ENCODE data around the gene APC2. TPM values are rescaled to one million over a fixed set of nuclear protein-coding genes. Genes with fewer than 3 reads are reported as not detected.

APC2 gene
- total and polyA plus RNA-seq, 4 donors: 46.3 to 190 (median 125) TPM

DNA sequence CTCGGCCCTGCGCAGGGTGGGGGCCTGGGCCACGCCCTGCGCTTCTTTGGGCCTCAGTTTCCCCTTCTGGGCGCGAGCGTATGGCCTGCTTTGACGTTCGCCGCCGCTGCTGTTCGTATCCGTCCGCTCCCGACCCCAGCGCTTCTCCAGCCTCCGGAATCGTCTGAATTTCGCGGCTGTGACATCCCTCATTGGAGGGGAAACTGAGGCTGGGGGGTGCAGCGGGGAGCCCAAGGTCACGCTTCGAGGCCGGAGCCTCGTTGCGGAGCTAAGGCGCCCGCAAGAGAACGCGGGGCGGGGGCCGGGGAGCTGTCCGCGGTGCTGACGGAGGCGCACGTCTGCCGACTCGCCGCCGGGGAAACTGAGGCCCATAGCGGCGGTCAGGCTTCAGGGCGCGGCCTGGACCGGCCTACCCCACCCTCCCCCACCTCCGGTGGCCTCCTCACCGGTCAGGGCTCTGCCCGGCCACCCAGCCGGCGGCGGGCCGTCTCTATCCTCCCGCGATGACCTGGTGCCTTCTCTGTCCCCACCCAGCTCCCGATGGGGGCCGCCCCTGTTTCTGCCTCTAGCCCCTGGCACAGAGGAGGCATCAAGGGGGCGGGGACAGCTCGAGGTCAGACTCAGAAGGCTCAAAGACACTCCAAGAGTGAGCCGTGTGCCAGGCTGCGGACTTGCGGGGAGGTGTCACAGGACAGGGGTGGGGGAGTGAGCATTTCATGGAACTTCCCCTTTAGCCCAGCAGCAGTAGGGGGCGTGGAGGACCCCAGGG, 3.0 kb upstream of the APC2 start:
- 2% methylated on average over 63 of the region's 63 CpGs for WGBS (ENCODE audit: insufficient coverage)
- no peaks in the 10 kb centered on the region for H3K9me3 ChIP-seq (ENCODE audit: control insufficient read depth, insufficient read depth, low read length)
- peak overlapping the region; percentile 43 for H3K4me3 ChIP-seq (ENCODE audit: low read depth, low read length)
- peaks cover 67% of the 10 kb centered on the region for H3K4me1 ChIP-seq (ENCODE audit: control insufficient read depth, insufficient read depth, low read length)
- H3K27ac ChIP-seq (ENCODE audit: low read depth, low read length): peak overlapping the region; percentile 71
- H3K36me3 ChIP-seq (ENCODE audit: control insufficient read depth, insufficient read depth, low read length): peaks cover 25% of the 10 kb centered on the region
- H3K27me3 ChIP-seq (ENCODE audit: control insufficient read depth, insufficient read depth, low read length): no peaks in the 10 kb centered on the region
- DNase-seq (ENCODE audit: low read depth in 4 of 6, low spot score in 6 of 6): peak in 2 of 6 donors; percentile 50 to 56

DNA sequence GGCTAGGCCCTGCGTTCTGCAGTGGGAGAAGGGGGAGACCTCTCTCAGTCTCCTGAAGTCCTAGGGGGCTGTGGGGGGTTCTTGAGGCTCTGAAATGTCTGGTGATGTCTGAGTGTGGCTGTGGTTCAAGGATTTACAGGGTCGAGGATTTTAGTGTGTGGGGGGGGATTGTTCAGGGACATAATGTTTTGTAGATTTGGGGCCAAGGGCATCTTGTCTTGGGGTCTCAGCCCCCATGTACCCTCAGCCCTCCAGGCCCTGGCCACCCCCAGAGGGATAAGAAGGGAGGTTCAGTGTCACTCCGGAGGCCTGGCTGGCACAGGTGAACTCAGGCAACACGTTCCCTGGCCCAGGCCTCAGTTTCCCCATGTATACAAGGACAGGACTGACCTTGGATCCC, 2.4 kb upstream of the APC2 start:
- Histone ChIP-seq H3K27me3 (ENCODE audit: control insufficient read depth, insufficient read depth, low read length) (no peaks in the 10 kb centered on the region), H3K9me3 (ENCODE audit: control insufficient read depth, insufficient read depth, low read length) (no peaks in the 10 kb centered on the region), H3K36me3 (ENCODE audit: control insufficient read depth, insufficient read depth, low read length) (peaks cover 26% of the 10 kb centered on the region), H3K4me1 (ENCODE audit: control insufficient read depth, insufficient read depth, low read length) (peaks cover 73% of the 10 kb centered on the region), H3K4me3 (ENCODE audit: low read depth, low read length) (peak overlapping the region; percentile 43), H3K27ac (ENCODE audit: low read depth, low read length) (peak overlapping the region; percentile 71)
- no peak for DNase-seq (ENCODE audit: low read depth in 4 of 6, low spot score in 6 of 6)
- 35% methylated on average over 4 of the region's 4 CpGs for WGBS (ENCODE audit: insufficient coverage)

DNA sequence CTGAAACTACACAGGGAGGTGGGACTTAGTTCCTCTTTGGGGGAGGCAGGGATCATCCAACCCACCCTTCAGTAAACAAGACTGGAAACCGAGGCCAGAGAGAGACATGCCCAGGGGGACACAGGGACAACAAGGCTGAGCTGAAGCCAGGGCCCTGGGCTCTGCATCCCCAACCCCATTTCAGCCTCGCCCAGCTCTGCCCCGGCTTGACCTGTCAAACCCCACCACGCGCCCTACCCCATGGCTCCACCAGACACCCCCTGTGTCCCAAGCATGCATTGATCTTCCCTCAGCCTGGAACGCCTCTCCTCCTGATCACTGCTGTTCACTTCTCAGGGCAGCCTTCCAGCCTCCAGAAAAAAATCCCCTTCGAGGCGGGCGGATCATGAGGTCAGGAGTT, 2.0 kb upstream of the APC2 start:
- H3K9me3 ChIP-seq (ENCODE audit: control insufficient read depth, insufficient read depth, low read length): no peaks in the 10 kb centered on the region
- peaks cover 77% of the 10 kb centered on the region for H3K4me1 ChIP-seq (ENCODE audit: control insufficient read depth, insufficient read depth, low read length)
- WGBS (ENCODE audit: insufficient coverage): 89% methylated on average over 5 of the region's 9 CpGs
- peaks cover 26% of the 10 kb centered on the region for H3K36me3 ChIP-seq (ENCODE audit: control insufficient read depth, insufficient read depth, low read length)
- H3K27me3 ChIP-seq (ENCODE audit: control insufficient read depth, insufficient read depth, low read length): no peaks in the 10 kb centered on the region
- no peak overlapping the region for H3K4me3 ChIP-seq (ENCODE audit: low read depth, low read length)
- no peak for DNase-seq (ENCODE audit: low read depth in 4 of 6, low spot score in 6 of 6)
- H3K27ac ChIP-seq (ENCODE audit: low read depth, low read length): no peak overlapping the region

DNA sequence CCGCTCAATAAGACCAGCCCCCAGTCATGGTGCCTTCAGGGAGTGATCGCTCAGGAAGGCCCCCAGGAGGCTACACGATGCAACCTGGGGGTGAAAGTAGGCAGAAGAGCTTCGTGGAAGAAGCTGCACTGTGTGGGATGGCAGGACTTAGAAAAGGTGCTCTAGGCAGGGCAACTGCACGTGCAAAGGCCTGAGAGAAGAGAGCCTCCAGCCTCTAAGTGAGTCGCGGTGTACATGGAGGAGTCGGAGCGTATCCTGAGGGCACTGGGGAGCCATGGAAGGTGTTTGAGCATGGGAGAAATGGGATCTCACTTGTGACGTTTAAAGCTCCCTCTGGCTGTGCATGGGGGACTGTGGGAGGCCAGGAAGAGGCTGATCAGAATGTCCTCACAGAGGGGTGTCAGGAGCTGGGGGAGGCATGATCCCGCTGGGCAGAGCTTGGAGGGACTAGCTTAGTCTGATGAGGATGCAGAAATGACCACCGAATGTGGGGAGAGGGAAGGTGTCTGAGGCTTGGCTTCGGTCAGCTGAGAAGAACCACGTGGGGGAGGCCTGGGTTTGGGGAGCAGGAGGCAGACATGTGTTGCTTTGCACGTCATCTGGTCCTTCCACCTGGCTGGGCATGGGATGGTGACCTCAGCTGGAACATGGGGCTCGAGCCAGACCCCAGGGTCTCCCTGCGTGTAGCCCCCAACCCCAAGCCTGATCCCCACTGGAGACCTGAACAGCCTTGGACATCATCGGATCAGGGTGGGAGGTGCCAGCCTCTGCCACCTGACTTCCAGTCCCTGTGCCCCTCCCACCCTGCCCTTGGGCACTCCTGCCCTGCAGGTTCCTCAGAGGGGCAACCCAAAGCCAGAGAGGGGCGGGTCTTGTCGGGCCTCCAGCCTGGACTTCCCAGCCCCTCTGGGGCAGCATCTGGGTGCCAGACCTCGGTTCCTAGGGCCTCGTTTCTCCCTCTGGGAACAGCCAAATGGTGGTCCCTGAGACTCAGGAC, 1.1 kb downstream of the APC2 start:
- DNase-seq (ENCODE audit: low read depth in 4 of 6, low spot score in 6 of 6): peak in 2 of 6 donors; percentile 64 to 76
- WGBS (ENCODE audit: insufficient coverage): 25% methylated on average over 21 of the region's 22 CpGs

DNA sequence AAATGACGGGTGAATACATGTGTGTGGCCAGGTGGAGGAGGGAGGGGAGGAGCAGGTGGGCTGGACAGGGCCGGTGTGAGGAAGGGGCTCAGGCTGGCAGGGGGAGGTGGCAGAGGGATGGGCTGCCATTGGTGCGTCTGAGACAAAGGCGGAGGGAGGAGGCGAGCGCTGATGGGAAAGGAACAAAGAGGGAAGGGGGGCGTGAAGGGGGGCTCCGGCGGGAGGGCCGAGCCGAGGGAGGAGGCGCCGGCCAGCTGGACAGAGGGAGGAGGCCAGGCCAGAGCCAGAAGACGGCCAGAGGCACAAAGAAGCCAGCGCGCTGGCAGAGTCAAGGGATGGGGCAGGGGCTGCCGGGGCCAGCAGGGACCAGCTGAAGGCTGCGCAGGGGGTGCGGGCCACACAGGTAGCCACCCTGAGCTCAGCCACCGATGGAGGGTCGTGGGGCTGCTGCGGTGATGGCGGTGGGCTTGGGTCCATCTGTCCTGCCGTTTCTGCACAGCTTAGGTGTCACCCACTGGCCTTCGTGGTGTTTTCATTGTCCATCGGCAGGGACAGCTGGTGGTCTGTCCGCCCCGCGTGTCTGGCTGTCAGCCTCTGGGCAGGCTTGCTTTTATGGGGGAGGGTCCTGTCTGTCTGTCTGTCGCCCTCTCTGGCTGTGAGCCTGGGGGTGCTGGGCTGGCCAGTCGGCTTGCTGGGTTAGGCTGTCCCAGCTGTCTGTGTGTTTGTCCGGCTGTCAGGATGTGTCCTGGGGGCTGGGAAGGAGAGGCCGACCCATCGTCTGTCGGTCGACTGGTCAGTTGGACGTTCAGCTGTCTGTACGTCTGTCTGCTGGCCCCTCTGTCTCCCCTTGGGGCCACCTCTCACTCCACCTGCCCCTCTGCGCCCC, 2.2 kb downstream of the APC2 start:
- Histone ChIP-seq H3K36me3 (ENCODE audit: control insufficient read depth, insufficient read depth, low read length) (peaks cover 58% of the 10 kb centered on the region), H3K4me1 (ENCODE audit: control insufficient read depth, insufficient read depth, low read length) (peaks cover 94% of the 10 kb centered on the region), H3K9me3 (ENCODE audit: control insufficient read depth, insufficient read depth, low read length) (no peaks in the 10 kb centered on the region), H3K27ac (ENCODE audit: low read depth, low read length) (peak overlapping the region; percentile 94), H3K27me3 (ENCODE audit: control insufficient read depth, insufficient read depth, low read length) (no peaks in the 10 kb centered on the region), H3K4me3 (ENCODE audit: low read depth, low read length) (peak overlapping the region; percentile 58)
- WGBS (ENCODE audit: insufficient coverage): 10% methylated on average over 38 of the region's 39 CpGs
- DNase-seq (ENCODE audit: low read depth in 4 of 6, low spot score in 6 of 6): peak in 4 of 6 donors; percentile 75 to 97 (median 90)

More for the DNA sequence above, 1.1 kb downstream of the APC2 start:
- Histone ChIP-seq H3K4me1 (ENCODE audit: control insufficient read depth, insufficient read depth, low read length) (peaks cover 90% of the 10 kb centered on the region), H3K4me3 (ENCODE audit: low read depth, low read length) (peak overlapping the region; percentile 58), H3K36me3 (ENCODE audit: control insufficient read depth, insufficient read depth, low read length) (peaks cover 47% of the 10 kb centered on the region), H3K27ac (ENCODE audit: low read depth, low read length) (peak overlapping the region; percentile 94), H3K9me3 (ENCODE audit: control insufficient read depth, insufficient read depth, low read length) (no peaks in the 10 kb centered on the region), H3K27me3 (ENCODE audit: control insufficient read depth, insufficient read depth, low read length) (no peaks in the 10 kb centered on the region)

DNA sequence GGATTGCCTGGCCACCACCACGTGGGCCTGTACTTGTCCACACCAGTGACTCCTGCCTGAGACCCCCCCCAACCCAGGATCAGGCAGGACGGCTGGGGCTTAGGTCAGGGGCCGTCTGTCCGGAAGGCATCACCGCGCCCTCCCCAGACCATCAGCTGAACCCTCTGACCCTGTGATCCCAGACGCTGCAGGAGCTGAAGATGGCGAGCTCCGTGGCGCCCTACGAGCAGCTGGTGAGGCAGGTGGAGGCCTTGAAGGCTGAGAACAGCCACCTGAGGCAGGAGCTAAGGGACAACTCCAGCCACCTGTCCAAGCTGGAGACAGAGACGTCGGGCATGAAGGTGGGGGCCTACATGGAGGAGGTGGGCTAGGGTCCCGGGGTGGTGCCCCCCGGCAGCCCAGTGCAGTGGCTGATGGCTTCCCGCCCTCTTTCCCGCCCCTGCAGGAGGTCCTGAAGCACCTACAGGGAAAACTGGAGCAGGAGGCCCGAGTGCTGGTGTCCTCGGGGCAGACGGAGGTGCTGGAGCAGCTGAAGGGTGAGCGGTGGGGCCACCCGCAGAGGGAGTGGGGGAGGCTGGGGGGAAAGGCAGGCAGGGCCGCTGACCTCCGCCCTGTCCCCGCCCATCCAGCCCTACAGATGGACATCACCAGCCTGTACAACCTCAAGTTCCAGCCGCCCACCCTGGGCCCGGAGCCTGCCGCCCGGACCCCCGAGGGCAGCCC, 3.0 kb downstream of the APC2 start:
- Histone ChIP-seq H3K4me3 (ENCODE audit: low read depth, low read length) (peak overlapping the region; percentile 58), H3K27ac (ENCODE audit: low read depth, low read length) (peak overlapping the region; percentile 94), H3K36me3 (ENCODE audit: control insufficient read depth, insufficient read depth, low read length) (peaks cover 66% of the 10 kb centered on the region), H3K9me3 (ENCODE audit: control insufficient read depth, insufficient read depth, low read length) (no peaks in the 10 kb centered on the region), H3K4me1 (ENCODE audit: control insufficient read depth, insufficient read depth, low read length) (peaks cover 90% of the 10 kb centered on the region), H3K27me3 (ENCODE audit: control insufficient read depth, insufficient read depth, low read length) (no peaks in the 10 kb centered on the region)
- 46% methylated on average over 26 of the region's 30 CpGs for WGBS (ENCODE audit: insufficient coverage)
- DNase-seq (ENCODE audit: low read depth in 4 of 6, low spot score in 6 of 6): no peak

DNA sequence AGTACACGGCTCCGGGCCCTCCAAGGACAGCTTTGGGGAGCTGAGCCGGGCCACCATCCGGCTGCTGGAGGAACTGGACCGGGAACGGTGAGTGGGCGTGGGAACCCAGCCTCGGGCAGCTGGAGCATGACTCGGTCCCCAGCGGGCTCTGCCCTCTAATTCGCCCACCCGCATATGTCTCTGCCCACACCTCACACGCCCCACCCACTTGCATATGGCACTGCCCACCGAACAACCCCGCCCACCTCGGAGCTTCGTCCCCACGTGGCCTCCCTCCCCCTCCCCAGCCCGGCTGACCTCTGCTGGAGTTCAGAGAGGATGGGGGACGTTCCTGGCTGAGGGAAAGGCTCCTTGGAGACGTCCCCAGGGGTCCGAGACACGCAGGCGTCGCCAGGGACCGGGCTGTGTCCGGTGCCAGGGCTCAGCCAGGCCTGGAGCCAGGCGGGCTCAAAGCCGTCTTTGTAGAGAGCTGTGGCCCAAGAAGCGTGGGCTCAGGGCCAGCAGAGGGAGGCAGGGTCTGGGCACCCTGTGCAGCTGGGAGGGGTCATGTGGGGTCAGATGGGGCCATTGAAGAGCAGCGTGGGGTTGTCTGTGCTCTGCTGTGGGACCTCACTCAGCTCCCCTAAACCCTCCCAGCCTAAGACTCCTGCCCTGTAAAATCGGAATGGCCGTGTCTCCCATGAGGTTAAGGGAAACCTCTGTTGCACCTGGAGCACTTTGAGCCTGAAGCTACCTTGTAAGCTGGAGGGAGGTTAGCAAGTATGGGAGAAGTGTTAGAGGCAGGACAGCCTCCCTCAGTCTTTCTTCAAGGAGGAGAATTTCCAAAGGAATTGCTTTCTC, 3.8 kb downstream of the APC2 start:
- peaks cover 73% of the 10 kb centered on the region for H3K36me3 ChIP-seq (ENCODE audit: control insufficient read depth, insufficient read depth, low read length)
- peaks cover 87% of the 10 kb centered on the region for H3K4me1 ChIP-seq (ENCODE audit: control insufficient read depth, insufficient read depth, low read length)
- H3K9me3 ChIP-seq (ENCODE audit: control insufficient read depth, insufficient read depth, low read length): no peaks in the 10 kb centered on the region
- H3K27ac ChIP-seq (ENCODE audit: low read depth, low read length): peak overlapping the region; percentile 94
- H3K4me3 ChIP-seq (ENCODE audit: low read depth, low read length): peak overlapping the region; percentile 58
- peak in 5 of 6 donors; percentile 79 to 96 (median 81) for DNase-seq (ENCODE audit: low read depth in 4 of 6, low spot score in 6 of 6)
- WGBS (ENCODE audit: insufficient coverage): 18% methylated on average over 20 of the region's 33 CpGs
- no peaks in the 10 kb centered on the region for H3K27me3 ChIP-seq (ENCODE audit: control insufficient read depth, insufficient read depth, low read length)

DNA sequence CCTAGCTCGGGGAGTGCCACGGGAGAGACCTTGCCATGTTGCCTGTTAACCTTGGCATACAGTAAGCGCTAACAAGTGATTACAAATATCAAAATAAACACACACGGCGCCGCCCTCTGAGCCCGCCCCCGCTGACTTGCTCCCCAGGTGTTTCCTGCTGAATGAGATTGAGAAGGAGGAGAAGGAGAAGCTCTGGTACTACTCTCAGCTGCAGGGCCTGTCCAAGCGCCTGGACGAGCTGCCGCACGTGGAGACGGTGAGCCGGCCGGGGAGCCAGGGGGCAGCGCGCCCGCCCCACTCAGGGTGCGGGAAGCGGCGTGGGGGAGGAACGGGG, 5.0 kb downstream of the APC2 start:
- Histone ChIP-seq H3K9me3 (ENCODE audit: control insufficient read depth, insufficient read depth, low read length) (no peaks in the 10 kb centered on the region), H3K36me3 (ENCODE audit: control insufficient read depth, insufficient read depth, low read length) (peaks cover 83% of the 10 kb centered on the region), H3K4me3 (ENCODE audit: low read depth, low read length) (no peak overlapping the region), H3K27ac (ENCODE audit: low read depth, low read length) (no peak overlapping the region), H3K27me3 (ENCODE audit: control insufficient read depth, insufficient read depth, low read length) (no peaks in the 10 kb centered on the region), H3K4me1 (ENCODE audit: control insufficient read depth, insufficient read depth, low read length) (peaks cover 77% of the 10 kb centered on the region)
- DNase-seq (ENCODE audit: low read depth in 4 of 6, low spot score in 6 of 6): no peak
- 47% methylated on average over 15 of the region's 22 CpGs for WGBS (ENCODE audit: insufficient coverage)
